ENCODE data around the gene SLC38A8.

SLC38A8 gene

DNA sequence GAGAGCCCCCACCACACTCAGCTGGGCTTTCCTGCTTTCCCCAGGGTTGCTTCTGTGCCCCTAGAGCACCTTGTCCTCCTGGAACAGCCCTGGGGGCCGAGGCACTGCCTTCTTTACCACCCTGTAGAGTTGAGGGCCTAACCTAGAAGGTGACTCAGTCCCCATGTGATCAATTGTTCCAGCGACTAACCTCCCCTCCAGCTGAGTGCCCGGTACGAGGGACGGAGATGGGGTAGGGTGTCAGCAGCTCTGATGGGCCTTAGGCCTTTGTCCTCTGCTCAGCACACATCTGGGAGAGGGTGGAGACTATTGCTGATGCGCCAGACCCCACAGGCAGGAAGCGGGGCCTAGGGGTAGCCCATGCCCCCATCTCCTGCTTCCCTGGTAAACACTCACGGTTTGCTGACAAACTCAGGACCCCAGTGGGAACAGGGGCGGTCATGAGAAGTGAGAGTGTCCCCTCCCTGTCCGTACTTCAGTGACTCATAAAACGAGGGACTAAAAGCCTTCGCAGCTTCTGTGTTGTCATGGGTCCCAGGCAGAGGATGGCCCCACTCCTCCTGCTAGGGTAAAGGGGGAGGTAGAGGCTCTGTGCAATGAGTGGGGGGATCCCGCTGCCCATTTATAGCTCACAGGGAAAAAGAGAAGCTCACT is 41.5 kb downstream of the SLC38A8 start:
- H3K4me1 ChIP-seq (ENCODE audit: control insufficient read depth, low read length): no peaks in the 10 kb centered on the region
- TF ChIP-seq, protein P1, sequence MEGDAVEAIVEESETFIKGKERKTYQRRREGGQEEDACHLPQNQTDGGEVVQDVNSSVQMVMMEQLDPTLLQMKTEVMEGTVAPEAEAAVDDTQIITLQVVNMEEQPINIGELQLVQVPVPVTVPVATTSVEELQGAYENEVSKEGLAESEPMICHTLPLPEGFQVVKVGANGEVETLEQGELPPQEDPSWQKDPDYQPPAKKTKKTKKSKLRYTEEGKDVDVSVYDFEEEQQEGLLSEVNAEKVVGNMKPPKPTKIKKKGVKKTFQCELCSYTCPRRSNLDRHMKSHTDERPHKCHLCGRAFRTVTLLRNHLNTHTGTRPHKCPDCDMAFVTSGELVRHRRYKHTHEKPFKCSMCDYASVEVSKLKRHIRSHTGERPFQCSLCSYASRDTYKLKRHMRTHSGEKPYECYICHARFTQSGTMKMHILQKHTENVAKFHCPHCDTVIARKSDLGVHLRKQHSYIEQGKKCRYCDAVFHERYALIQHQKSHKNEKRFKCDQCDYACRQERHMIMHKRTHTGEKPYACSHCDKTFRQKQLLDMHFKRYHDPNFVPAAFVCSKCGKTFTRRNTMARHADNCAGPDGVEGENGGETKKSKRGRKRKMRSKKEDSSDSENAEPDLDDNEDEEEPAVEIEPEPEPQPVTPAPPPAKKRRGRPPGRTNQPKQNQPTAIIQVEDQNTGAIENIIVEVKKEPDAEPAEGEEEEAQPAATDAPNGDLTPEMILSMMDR (IDR thresholded peaks at IDR 0.05; ENCODE audit: low read depth, low read length, poor library complexity, severe bottlenecking): no peak
- no peak for TF ChIP-seq EZH2phosphoT487 (IDR thresholded peaks at IDR 0.05; ENCODE audit: borderline replicate concordance, low read length)
- H3K27ac ChIP-seq (ENCODE audit: low read depth, low read length): no peak overlapping the region
- H3K27me3 ChIP-seq (ENCODE audit: control insufficient read depth, low read length): no peaks in the 10 kb centered on the region
- H3K9me3 ChIP-seq (ENCODE audit: control insufficient read depth, insufficient read depth, low read length): no peaks in the 10 kb centered on the region
- H3K4me2 ChIP-seq (ENCODE audit: low read length): no peak overlapping the region
- H4K20me1 ChIP-seq (ENCODE audit: control insufficient read depth, insufficient read depth, low read depth, low read length): no peaks in the 10 kb centered on the region
- H3K9me2 ChIP-seq (replicated peaks; ENCODE audit: control insufficient read depth, low read length): no peaks in the 10 kb centered on the region
- H3K79me2 ChIP-seq (ENCODE audit: control insufficient read depth, low read length): no peaks in the 10 kb centered on the region
- no peak overlapping the region for H3K4me3 ChIP-seq (ENCODE audit: low read length)
- no peaks in the 10 kb centered on the region for H3F3A ChIP-seq (ENCODE audit: control insufficient read depth, insufficient read depth)
- no peaks in the 10 kb centered on the region for H3K36me3 ChIP-seq (ENCODE audit: control insufficient read depth, low read length)

- H3K4me3 ChIP-seq (ENCODE audit: low read length): no peak overlapping the region
- no peaks in the 10 kb centered on the region for H4K20me1 ChIP-seq (ENCODE audit: control insufficient read depth, insufficient read depth, low read depth, low read length)
- no peak overlapping the region for H3K4me2 ChIP-seq (ENCODE audit: low read length)
- H3K4me1 ChIP-seq (ENCODE audit: control insufficient read depth, low read length): no peaks in the 10 kb centered on the region
- H3K27me3 ChIP-seq (ENCODE audit: control insufficient read depth, low read length): no peaks in the 10 kb centered on the region; the same call in 1 of the 2 replicates
- H3K9me3 ChIP-seq (ENCODE audit: control insufficient read depth, insufficient read depth, low read length): no peaks in the 10 kb centered on the region
- H3K9me2 ChIP-seq (replicated peaks; ENCODE audit: control insufficient read depth, low read length): no peaks in the 10 kb centered on the region
- no peaks in the 10 kb centered on the region for H3F3A ChIP-seq (ENCODE audit: control insufficient read depth, insufficient read depth)
- H3K27ac ChIP-seq (ENCODE audit: low read depth, low read length): no peak overlapping the region
- no peaks in the 10 kb centered on the region for H3K36me3 ChIP-seq (ENCODE audit: control insufficient read depth, low read length)
- H3K79me2 ChIP-seq (ENCODE audit: control insufficient read depth, low read length): no peaks in the 10 kb centered on the region
- TF ChIP-seq, protein P1 (IDR thresholded peaks at IDR 0.05; ENCODE audit: low read depth, low read length, poor library complexity, severe bottlenecking): no peak
- TF ChIP-seq EZH2phosphoT487 (IDR thresholded peaks at IDR 0.05; ENCODE audit: borderline replicate concordance, low read length): no peak
Measured at GRCh38 chr16:83998091-83998490, 44.5 kb downstream of the SLC38A8 start.

DNA sequence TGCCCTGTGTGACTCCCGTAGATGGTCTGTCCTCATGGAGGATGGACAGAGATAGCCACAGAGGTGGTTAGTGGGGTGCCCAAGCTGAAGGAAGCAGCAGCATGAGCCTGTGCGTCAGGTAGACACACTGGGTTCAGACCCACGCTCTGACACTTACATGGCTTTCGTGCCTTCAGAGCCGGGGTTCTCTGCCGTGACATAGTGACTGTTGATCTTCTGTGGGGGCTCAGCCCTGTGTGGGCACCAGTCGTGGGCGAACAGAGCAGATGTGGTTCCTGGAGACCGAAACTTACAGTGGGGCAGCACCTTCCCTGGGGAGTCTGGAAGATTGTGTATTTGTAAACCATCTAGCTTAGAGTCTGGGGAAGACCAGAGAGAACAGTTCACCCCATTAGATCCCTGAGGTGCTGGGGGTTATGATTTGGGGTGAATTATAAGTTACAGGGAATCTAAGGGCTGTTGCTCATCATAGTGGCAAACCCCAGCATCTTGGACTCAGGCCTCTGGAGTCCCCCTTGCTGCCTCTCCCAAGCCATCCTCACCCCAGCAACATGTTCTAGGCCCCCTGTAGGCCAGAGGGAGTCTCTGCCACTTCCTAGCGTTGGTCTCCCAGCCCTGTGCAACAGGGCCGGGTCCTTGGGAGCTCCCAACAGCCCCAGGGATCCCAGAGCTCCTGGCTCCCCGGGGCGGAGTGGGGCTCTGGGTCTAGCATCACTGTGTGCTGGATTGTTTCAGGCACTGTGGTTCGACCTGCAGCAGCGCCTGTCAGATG is 45.9 kb downstream of the SLC38A8 start:
- H3K4me3 ChIP-seq (ENCODE audit: low read length): no peak overlapping the region
- no peaks in the 10 kb centered on the region; the same call in 1 of the 2 replicates for H3K27me3 ChIP-seq (ENCODE audit: control insufficient read depth, low read length)
- no peaks in the 10 kb centered on the region for H3K79me2 ChIP-seq (ENCODE audit: control insufficient read depth, low read length)
- TF ChIP-seq EZH2phosphoT487 (IDR thresholded peaks at IDR 0.05; ENCODE audit: borderline replicate concordance, low read length): no peak
- TF ChIP-seq, protein P1 (IDR thresholded peaks at IDR 0.05; ENCODE audit: low read depth, low read length, poor library complexity, severe bottlenecking): peak; percentile 32
- no peaks in the 10 kb centered on the region for H3K4me1 ChIP-seq (ENCODE audit: control insufficient read depth, low read length)
- H4K20me1 ChIP-seq (ENCODE audit: control insufficient read depth, insufficient read depth, low read depth, low read length): no peaks in the 10 kb centered on the region
- no peaks in the 10 kb centered on the region for H3K9me3 ChIP-seq (ENCODE audit: control insufficient read depth, insufficient read depth, low read length)
- no peaks in the 10 kb centered on the region for H3K9me2 ChIP-seq (replicated peaks; ENCODE audit: control insufficient read depth, low read length)
- no peaks in the 10 kb centered on the region for H3F3A ChIP-seq (ENCODE audit: control insufficient read depth, insufficient read depth)
- no peak overlapping the region for H3K4me2 ChIP-seq (ENCODE audit: low read length)
- no peaks in the 10 kb centered on the region for H3K36me3 ChIP-seq (ENCODE audit: control insufficient read depth, low read length)
- no peak overlapping the region for H3K27ac ChIP-seq (ENCODE audit: low read depth, low read length)

Measured in DOHH2 (cell line).